ENCODE data around the gene EEFSEC. TPM values are rescaled to one million over a fixed set of nuclear protein-coding genes. Genes with fewer than 3 reads are reported as not detected.

Gene EEFSEC
- total RNA-seq, 1 donor from 2014 or later, result 19.3 TPM

DNA sequence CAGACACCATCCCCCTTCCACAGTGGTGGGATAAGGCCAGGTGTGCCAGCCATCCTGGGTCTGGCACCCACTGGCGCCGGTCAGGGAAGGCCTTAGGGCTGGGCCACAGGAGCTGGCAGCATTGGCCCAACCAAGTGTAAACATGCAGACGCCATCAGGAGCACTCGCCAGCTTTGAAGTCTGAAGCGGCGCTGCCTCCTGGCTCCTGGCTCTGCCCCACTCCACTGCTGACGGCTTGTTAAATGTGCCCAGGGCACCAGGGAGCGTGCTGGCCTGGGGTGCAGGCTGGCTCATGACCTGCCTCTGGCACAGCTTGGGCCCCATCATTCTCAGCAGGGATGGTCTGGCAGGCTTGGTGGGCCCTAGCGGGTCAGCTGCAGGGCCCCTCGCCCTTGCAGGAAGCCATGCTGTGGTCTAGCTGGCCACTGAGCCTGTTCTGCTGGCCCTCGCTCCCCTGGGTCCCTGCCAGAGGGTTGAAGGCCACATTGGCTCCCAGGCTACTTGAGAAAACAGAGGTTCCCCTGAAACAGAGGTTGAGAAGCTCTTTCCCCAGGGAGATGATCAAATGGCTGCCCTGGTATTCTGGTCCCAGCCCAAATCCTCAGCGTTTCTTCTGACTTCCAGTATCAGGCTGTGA, 196.8 kb downstream of the EEFSEC start:
- DNase-seq (ENCODE audit: low spot score), result no peak
- intact Hi-C loops (cut with DNase I), result loop anchor here (10.0 kb wide), 1 partner anchor 235 kb away; no protein-coding TSS in a partner anchor

DNA sequence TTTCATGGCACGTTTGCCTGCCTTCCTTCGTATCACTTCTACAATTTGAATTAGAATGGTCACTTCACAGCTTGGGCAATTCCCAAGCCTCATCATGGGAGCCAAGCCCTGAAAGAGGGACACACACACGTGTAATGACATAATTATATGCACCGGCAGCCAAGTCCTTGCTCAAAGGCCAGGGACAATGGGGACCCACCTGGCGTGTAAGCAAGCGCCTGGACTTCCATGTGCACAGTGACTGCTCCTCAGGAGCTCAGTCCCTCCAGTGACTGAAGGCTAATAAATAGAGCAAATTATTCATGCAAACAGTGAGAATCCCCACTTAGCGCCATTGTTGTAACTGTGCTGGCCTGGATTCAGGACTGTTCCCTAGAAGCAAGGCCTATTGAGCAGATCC, 198.3 kb downstream of the EEFSEC start:
- no peak for DNase-seq (ENCODE audit: low spot score)
- intact Hi-C loops (cut with DNase I), result no loop called here

DNA sequence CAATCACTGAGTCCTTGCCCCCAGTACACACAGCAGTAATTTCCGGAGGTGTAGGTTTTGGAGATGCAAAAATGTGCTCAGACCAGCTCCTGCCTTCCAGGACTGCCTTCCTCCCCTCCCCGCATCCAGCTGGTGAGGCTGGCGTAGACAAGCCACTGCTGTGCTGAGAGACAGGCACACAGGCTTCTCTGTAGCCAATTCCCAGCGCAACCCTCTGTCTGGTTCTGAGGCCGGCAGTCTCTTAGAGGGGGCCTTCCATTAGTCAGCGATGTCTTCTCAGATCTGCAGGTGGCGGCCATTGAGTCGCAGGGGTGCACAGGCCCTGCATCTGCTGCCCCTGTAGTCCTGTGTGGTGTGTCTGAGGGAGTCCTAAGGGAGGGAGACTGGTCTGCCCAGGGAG, 199.0 kb downstream of the EEFSEC start:
- intact Hi-C loops (cut with DNase I), result no loop called here
- DNase-seq (ENCODE audit: low spot score), result no peak

DNA sequence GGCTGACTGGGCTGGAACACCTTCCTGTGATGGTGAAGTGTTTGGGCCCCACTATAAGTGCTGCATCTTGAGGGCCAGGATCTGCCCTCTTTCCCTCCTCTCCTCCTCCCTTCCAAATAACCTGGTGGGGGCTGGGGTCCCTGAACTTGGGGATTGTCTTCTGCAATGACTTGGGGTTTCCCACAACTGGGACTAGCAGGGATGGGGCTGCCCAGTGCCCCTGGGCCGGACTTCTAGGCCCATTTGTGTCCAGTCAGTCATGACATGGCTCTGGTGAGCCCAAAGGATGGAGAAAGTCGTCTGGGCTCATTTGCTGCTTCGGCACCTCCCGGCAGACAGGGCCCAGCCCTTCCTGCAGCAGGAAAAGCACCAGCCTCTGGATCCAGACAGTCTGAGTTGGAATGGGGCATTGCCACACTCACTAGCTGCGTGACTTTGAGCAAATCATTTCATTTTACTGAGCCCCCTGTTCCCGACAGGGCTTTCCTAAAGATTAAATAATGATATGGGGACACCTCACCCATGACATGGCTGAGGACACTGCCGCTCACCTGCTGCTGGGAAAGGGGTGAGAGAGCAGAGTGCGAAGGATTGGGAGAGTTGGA, 200.2 kb downstream of the EEFSEC start:
- intact Hi-C loops (cut with DNase I), result no loop called here

DNA sequence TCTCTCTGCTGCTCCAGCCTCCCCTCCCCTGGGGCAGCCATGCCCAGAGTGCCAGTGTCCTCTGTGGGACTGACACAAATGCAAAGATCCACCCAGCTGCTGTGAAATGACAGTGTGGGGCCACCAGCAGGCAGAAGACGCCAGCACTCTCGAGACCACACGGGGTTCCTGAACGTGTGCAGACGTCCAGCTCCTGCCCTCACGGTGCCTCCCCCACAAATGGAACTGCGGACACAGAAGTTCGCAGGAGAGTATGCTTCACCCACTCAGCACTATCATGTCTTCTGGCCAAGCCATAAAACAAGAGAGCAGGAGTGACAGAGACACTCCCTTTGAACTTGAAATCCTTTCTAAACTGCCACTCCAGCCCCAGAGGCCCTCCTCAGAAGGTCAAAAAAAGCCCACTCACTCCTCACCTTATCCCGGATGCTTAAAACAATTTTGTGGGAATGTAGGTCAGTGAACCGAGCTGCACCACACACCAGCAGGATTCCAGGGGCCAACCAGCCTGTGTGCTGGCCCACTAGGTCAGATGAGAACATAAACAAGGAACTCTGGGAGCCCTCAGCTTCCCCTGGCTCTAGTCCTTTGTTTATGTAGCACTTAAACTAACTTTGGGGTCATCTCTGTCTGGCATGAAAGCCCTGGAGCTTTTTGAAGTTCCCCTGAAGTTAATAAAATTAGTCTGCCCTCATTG, 200.9 kb downstream of the EEFSEC start:
- intact Hi-C loops (cut with DNase I), result no loop called here
- no peak for DNase-seq (ENCODE audit: low spot score)

More for the DNA sequence above, 200.2 kb downstream of the EEFSEC start:
- DNase-seq (ENCODE audit: low spot score), result no peak

DNA sequence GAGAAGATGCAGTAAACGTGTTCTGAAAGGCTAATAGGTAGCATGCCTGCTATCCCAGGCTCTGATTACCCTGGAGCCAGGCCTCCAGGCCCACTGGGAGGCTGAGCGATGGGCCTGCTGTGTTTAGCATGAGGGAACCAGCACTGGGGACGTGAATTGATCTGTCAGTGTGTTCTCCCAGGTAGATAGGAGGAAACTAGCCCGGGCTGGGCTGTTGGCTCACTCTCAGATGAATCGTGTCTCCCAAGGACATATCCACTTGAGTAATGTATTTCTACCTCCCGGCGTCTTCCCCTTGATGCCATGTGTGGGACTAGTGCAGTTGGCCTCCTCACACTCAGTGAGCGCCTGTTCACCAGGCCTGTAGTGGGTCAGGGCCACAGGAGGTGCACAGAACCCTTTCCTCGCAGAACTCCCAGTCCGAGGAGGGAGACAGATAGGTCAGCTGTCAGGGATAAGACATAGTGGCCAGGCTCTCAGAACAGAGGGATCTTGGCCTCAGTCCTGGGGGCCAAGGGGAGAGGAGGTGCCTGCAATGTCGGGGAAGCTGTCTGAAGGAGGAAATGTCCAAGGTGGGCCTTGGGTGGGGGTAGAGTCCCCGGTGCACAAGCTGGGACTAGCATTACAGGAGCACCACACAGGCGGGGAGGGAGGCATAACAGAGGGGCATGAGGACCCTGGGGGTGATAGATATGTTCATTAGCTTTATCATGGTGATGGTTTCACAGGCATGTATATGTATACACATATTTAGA, 201.7 kb downstream of the EEFSEC start:
- DNase-seq (ENCODE audit: low spot score), result peak; percentile 71
- intact Hi-C loops (cut with DNase I), result no loop called here

DNA sequence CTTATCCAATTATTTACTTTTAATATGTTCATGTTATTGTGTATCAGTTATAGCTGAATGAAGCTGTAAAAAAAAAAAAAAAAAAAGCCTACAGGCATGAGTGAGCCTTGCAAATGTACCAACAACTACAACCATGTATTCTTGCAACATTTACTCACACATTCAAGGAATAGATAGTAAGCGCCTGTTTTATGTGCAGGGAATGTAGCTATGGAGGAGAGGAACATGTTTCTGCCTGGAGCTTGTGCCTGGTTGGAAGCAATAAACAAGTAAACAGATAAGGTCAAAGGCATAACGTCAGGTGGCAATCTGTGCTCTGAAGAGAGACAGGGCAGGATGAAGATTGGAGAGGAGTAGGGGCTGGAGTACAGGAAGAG, 202.2 kb downstream of the EEFSEC start:
- intact Hi-C loops (cut with DNase I), result no loop called here
- DNase-seq (ENCODE audit: low spot score), result no peak

DNA sequence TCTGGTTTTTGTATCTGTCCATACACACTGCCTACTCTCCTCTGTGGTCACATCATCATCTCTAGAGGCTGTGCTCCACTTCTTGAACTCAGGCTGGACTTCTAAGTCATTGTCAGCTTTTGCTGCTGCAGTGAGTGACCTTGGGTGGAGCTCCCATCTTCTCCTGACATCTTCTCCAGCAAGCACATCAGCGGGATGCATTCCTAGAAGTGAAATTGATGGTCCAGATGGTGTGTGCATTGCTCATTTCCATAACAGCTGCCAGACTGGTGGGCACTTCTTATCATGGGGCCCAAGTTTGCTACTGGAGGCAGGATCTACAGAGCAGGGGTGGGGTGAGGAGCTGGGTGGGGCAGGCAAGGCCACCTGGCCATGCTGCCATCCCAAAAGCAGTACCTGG, 203.5 kb downstream of the EEFSEC start:
- intact Hi-C loops (cut with DNase I), result no loop called here
- DNase-seq (ENCODE audit: low spot score), result no peak

DNA sequence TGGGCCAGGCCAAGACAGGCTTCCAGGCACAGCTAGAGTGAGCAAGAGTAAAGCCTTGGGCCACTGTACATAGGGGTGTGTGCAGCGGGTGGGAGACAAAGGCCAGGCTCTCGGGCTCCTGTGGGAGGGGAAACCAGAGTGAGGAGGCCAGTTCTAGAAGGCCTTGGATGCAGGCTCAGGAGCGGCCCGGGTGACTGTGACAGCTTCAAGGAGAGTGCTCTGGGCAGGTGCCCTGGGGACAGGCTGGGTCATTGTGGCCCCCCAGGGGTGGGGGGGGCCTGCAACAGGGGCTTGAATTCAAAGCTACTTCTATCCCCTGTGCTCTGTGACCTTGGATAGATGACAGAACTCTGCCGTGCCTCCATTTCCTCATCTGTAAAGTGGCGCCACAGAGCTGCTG, 204.3 kb downstream of the EEFSEC start:
- intact Hi-C loops (cut with DNase I), result no loop called here
- no peak for DNase-seq (ENCODE audit: low spot score)

DNA sequence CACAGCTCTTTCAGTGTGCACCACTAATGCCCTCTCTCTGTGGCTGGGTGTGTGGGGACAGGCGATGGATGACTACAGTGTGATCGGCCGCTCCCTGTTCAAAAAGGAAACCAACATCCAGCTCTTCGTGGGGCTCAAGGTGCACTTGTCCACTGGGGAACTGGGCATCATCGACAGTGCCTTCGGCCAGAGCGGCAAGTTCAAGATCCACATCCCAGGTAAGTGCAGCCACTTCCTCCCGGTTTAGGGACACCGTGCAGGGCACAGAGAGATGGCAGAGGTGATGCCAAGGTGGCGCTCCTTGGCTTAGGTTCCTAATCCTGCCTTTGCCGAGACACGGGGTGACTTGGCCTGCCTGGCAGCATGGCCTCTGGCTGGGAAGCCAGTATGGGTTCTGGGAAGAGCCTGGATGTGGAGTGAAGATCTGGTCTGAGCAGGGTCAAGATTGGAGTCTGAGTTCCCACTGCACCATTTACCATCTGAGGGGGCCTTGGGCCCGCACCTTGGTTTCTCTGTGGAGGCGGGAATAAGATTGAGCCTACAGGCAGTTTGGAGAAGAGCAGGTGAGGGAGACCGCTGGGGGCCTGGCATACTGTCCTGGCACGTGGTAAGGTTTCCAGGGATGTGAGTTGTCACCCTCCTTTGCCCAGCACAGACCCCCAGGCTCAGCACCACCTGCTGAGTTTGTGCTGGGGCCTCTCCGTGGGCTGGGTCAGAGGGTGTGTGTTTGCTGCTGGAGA, 205.0 kb downstream of the EEFSEC start:
- DNase-seq (ENCODE audit: low spot score), result no peak
- intact Hi-C loops (cut with DNase I), result no loop called here

DNA sequence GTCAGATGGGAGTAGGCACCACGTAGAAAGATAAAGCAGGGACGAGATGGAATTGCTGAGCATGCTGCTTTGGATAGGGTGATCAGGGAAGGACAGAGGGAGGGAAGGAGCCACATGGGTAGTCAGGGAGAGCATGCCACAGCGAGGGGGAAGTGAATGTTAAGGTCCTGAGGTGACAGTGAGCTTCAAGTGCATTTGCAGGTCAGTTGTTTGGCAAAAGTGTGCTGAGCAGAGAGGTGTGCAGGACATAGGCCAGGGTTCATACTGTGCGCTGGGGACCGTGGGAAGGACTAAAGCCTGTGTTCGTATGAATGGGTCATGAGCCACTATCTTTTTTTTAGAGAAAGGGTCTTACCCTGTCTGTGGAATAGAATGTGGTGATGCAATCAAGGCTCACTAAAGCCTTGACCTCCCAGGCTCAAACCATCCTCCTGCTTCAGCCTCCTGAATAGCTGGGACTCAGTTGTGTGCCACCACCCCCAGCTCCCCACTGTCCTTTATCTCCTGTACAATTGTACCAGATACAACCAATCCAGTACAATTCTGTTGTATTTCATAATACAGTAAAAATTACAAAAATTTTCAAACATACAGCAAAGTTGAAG, 205.9 kb downstream of the EEFSEC start:
- intact Hi-C loops (cut with DNase I), result no loop called here
- DNase-seq (ENCODE audit: low spot score), result no peak

DNA sequence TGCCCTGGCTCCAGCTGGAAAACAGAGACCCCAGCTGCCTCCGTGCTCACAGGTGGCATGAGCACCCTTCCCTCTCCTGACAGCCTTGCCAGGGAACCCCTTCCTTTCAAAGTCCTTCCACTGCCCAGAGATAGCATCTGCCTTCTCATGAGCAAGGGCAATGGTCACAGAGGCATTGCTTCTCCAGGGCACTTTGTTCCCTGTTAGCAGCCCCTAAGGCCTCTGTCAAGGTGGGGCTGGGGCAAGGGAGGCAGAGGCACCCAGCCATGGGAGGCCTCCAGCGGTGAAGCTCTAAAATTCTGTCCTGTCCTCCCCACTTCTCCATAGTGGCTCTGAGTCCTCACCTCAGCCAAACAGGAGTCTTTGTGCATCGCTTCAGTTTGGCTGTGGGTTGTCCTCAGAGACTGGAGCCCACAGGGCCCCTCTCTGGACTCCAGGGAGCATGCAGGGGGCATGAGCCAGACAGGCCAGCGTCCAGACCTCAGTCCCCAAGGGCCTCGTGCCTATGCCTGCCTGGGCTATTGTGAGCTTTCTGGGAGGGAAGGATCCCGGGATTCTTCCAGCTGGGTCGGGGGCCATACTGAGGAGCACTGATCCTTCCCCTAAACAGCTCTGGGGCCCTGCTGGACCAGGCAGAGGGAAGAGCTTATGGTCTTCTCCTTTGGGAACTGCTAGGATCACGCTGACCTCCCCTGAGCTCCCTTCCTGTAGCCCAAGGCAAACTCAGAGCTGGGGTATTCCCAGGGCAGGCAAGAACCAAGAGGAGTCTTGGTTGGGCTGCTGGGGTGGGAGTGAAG, 206.8 kb downstream of the EEFSEC start:
- intact Hi-C loops (cut with DNase I), result no loop called here
- no peak for DNase-seq (ENCODE audit: low spot score)

DNA sequence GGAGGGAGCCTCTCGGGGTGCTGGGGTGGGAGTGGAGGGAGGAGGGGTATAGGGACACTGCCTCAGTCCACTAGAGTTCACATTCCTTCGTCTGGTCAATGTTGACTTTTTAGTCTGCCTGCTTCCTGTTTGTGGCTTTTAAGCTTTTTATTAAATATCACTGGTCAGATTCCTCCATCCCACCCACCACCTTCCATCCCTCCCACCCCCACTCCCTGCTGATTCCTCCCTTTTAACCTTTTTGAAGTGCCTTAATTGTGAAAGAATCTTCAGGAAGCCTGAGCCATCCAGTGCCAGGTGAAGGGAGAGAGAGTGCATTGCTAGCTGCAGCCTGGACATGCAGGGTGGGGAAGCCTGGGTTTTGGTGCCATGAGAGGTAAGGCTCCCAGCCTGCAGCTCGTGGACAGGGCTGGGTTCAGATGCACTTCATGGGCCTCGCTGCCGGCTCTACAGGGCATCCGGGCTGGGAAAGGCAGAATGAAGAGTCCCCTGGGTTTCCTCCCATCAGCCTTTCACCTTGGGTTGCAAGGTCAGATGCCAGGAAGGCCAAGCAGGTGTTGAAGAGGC, 207.5 kb downstream of the EEFSEC start:
- intact Hi-C loops (cut with DNase I), result no loop called here
- no peak for DNase-seq (ENCODE audit: low spot score)

DNA sequence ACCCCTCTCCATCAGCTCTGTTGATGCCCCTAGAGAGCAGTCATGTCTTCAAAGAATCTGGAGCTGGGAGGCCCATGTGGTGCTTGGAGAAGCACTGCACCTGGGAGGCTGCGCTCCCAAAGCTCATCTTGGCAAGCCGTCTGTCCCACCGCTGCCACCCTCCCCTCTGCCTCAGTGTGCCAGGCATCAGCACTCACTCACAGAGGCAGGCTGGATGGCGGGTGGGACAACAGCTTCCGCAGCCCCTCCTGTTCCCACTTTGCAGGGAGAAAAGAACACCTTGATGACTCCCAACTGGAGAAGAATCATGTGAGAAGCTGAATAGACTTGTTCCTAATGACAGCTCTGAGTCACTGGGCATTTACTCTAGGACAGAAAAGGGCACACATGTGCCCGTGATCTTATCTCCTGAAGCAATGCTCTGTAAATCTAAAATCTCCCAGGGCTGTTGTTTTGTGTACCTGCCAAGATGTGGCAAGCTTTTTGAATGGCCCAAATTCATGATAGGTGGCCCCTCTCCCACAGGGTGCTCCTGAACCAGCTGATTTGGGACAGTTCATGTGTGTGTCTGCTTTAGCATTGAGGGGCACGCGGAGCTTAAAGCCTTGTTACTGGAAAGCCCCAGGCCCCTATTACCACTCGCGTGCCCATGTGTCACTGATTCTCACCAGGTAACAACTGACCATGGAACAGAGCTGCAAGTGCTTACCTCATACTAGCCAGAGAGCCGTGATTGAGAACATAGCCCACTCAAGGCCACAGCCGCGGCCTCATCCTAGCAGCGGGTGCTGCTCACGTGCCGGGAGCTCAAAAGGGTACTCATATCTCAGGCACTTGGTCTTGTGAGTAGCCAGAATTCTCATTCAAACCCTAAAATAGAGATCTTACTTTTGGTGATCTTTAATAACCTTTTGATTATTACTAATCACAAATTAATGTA, 209.0 kb downstream of the EEFSEC start:
- no peak for DNase-seq (ENCODE audit: low spot score)
- intact Hi-C loops (cut with DNase I), result no loop called here

DNA sequence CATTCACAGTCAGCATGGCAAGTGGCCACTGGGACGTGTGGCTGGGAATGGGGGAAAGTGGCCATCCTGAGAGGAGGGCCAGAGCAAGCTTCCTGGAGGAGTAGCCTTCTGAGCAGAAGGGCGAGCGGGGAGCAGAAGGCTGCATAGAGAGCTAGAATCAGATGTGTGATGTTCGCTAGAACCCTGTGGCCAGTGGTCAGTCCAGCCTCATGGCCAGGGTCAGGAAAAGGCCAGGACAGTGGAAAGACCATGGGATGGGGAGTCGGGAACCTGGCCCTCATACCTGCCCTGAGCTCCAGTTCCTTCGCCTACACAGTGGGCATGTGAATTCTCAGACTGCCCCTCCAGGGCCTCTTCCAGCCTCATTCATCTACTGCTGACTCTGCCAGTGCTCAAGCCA, 211.0 kb downstream of the EEFSEC start:
- DNase-seq (ENCODE audit: low spot score), result no peak
- intact Hi-C loops (cut with DNase I), result no loop called here

DNA sequence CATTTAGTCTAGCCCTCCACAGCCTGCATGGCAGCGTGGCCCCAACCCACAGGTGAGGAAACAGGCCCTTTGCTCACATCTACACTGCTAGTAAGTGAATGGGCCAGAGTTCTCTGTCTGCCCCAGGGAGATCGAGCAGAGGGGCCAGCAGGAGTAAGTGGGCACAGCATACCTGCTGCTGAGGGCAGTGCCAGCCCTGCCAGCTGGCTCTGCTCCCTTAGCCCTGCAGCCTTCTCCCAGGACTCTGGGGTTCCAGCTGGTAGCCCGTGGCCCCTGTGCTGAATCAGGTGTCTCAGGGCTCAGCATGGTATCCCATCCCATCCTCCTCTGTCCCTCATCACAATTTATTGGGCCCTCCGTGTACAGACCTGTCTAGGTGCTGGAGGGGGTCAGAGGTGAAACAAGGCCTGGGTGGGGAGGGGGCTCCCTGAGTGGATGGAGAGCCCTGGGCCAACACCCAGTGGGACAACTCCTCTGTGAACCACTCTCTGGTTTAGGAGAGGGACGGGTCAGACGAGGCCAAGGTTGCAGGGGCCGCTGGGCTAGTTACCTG, 211.6 kb downstream of the EEFSEC start:
- intact Hi-C loops (cut with DNase I), result loop anchor here (5.0 kb wide), 2 partner anchors 53 to 68 kb away; no protein-coding TSS in a partner anchor
- DNase-seq (ENCODE audit: low spot score), result no peak

DNA sequence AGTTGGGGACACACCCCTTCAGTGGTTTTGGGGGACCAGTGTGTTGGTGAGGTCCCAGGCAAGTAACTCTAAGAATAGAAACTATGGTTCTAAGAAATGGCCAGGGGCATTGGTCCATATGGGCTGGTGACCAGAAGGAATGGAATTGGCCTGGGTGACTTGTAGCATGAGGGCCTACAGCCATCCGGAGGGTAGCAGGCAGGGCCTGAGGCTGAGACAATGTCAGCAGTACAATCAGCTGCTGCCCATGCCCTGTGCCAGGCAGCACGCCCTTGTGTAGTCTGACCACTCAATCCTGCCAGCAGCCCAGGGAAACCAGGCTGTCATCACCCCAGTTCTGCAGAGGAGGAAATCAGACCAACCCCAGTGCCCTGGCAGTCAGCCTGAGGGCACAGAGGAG, 212.9 kb downstream of the EEFSEC start:
- intact Hi-C loops (cut with DNase I), result loop anchor here (2.0 to 5.0 kb wide), 3 partner anchors 19 to 69 kb away; no protein-coding TSS in a partner anchor
- DNase-seq (ENCODE audit: low spot score), result peak; percentile 86

Data from cardiac septum (tissue), 1 donor.